Measurements from ENCODE around the gene SLC13A5. TPM values are rescaled to one million over a fixed set of nuclear protein-coding genes. Genes with fewer than 3 reads are reported as not detected.

The SLC13A5 gene
- total and polyA plus RNA-seq, 4 donors, result 0.10 to 0.36 TPM; not detected in 2

GRCh38 chr17:6704470-6705052 lies 8.6 kb downstream of the SLC13A5 start:
- H3K4me1 ChIP-seq (ENCODE audit: control insufficient read depth in 1 of 2, insufficient read depth in 2 of 2, low read length in 2 of 2), result no peaks in the 10 kb centered on the region
- H3K36me3 ChIP-seq (ENCODE audit: control insufficient read depth in 1 of 2, insufficient read depth in 2 of 2, low read length in 1 of 2), result no peaks in the 10 kb centered on the region
- H3K27me3 ChIP-seq (ENCODE audit: control insufficient read depth in 1 of 2, insufficient read depth in 2 of 2, low read length in 1 of 2), result no peaks in the 10 kb centered on the region
- no peak for ATAC-seq (ENCODE audit: low FRiP score)
- DNase-seq, result no peak
- no peak overlapping the region for H3K4me3 ChIP-seq (ENCODE audit: low read length in 2 of 2)
- H3K9me3 ChIP-seq (ENCODE audit: control insufficient read depth, low read length), result no peaks in the 10 kb centered on the region
- intact Hi-C loops (cut with DNase I), result no loop called here
- WGBS, 2 donors, result 81 to 82% methylated on average over 6 of the region's 6 CpGs
- H3K27ac ChIP-seq (ENCODE audit: low read depth in 1 of 2, low read length in 2 of 2), result no peak overlapping the region

- H3K4me1 ChIP-seq (ENCODE audit: control insufficient read depth in 1 of 2, insufficient read depth in 2 of 2, low read length in 2 of 2), result no peaks in the 10 kb centered on the region
- H3K36me3 ChIP-seq (ENCODE audit: control insufficient read depth in 1 of 2, insufficient read depth in 2 of 2, low read length in 1 of 2), result no peaks in the 10 kb centered on the region
- intact Hi-C loops (cut with DNase I), result no loop called here
- no peak overlapping the region for H3K4me3 ChIP-seq (ENCODE audit: low read length in 2 of 2)
- DNase-seq (peak in 1 of 2 donors; percentile 76), ATAC-seq (ENCODE audit: low FRiP score) (no peak)
- WGBS, 2 donors, result 81 to 88% methylated on average over 10 of the region's 10 CpGs
- H3K9me3 ChIP-seq (ENCODE audit: control insufficient read depth, low read length), result no peaks in the 10 kb centered on the region
- no peaks in the 10 kb centered on the region for H3K27me3 ChIP-seq (ENCODE audit: control insufficient read depth in 1 of 2, insufficient read depth in 2 of 2, low read length in 1 of 2)
- no peak overlapping the region for H3K27ac ChIP-seq (ENCODE audit: low read depth in 1 of 2, low read length in 2 of 2)
Measured at GRCh38 chr17:6703751-6704150, 9.4 kb downstream of the SLC13A5 start.

- no peaks in the 10 kb centered on the region for H3K36me3 ChIP-seq (ENCODE audit: control insufficient read depth in 1 of 2, insufficient read depth in 2 of 2, low read length in 1 of 2)
- no peak overlapping the region for H3K4me3 ChIP-seq (ENCODE audit: low read length in 2 of 2)
- intact Hi-C loops (cut with DNase I), result no loop called here
- H3K4me1 ChIP-seq (ENCODE audit: control insufficient read depth in 1 of 2, insufficient read depth in 2 of 2, low read length in 2 of 2), result no peaks in the 10 kb centered on the region
- WGBS, 2 donors, result 86 to 90% methylated on average over 16 of the region's 16 CpGs
- no peak for ATAC-seq (ENCODE audit: low FRiP score)
- peak in 1 of 2 donors; percentile 65 for DNase-seq
- no peaks in the 10 kb centered on the region for H3K27me3 ChIP-seq (ENCODE audit: control insufficient read depth in 1 of 2, insufficient read depth in 2 of 2, low read length in 1 of 2)
- no peak overlapping the region for H3K27ac ChIP-seq (ENCODE audit: low read depth in 1 of 2, low read length in 2 of 2)
- no peaks in the 10 kb centered on the region for H3K9me3 ChIP-seq (ENCODE audit: control insufficient read depth, low read length)
Measured at GRCh38 chr17:6702567-6703215, 10.5 kb downstream of the SLC13A5 start.

DNA sequence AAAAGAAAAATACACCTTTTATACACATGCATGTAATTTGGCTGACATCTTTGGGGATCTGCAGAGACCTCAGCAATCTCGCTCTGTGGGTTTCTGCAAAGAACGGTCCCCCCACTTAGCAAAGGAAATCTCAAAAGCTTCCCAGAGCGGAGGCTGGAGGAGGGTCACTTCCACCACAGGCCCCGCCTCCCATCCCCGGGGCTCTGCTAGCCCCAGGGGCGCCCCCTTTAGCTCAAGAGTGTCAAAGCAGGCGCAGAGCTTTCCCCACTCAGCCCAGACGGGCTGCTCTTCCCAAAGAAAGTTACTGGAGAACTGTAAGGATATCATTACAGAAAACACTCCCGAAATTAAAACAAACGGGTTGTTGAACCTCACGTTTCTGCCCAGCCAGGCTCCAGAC lies 11.4 kb downstream of the SLC13A5 start:
- H3K27ac ChIP-seq (ENCODE audit: low read depth in 1 of 2, low read length in 2 of 2), result no peak overlapping the region
- ATAC-seq (ENCODE audit: low FRiP score) (no peak), DNase-seq (peak in 1 of 2 donors; percentile 65)
- WGBS, 2 donors, result 18 to 21% methylated on average over 11 of the region's 11 CpGs
- no peak overlapping the region for H3K4me3 ChIP-seq (ENCODE audit: low read length in 2 of 2)
- no peaks in the 10 kb centered on the region for H3K27me3 ChIP-seq (ENCODE audit: control insufficient read depth in 1 of 2, insufficient read depth in 2 of 2, low read length in 1 of 2)
- no peaks in the 10 kb centered on the region for H3K4me1 ChIP-seq (ENCODE audit: control insufficient read depth in 1 of 2, insufficient read depth in 2 of 2, low read length in 2 of 2)
- no peaks in the 10 kb centered on the region for H3K9me3 ChIP-seq (ENCODE audit: control insufficient read depth, low read length)
- H3K36me3 ChIP-seq (ENCODE audit: control insufficient read depth in 1 of 2, insufficient read depth in 2 of 2, low read length in 1 of 2), result no peaks in the 10 kb centered on the region
- intact Hi-C loops (cut with DNase I), result no loop called here

DNA sequence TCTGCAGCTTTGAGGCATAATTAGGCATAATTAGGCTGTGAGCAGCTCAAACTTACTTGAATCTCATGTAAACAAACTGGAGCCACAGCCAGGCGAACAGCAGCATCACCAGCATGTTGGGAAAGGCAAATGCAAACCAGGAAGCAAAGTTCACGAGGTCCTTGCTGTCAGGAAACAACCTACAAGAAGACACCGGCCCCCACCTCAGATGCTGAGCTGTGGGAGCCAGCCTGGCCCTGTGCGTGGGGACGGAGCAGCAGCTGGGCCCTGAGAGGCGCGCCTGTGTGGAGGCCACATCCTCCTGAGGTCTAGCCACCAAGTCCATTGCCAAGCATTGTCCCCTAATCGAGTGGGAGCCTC lies 12.2 kb downstream of the SLC13A5 start:
- no peaks in the 10 kb centered on the region for H3K36me3 ChIP-seq (ENCODE audit: control insufficient read depth in 1 of 2, insufficient read depth in 2 of 2, low read length in 1 of 2)
- ATAC-seq (ENCODE audit: low FRiP score), result no peak
- intact Hi-C loops (cut with DNase I), result no loop called here
- no peaks in the 10 kb centered on the region for H3K4me1 ChIP-seq (ENCODE audit: control insufficient read depth in 1 of 2, insufficient read depth in 2 of 2, low read length in 2 of 2)
- H3K4me3 ChIP-seq (ENCODE audit: low read length in 2 of 2), result no peak overlapping the region
- 75 to 82% methylated on average over 8 of the region's 8 CpGs for WGBS, 2 donors
- H3K27ac ChIP-seq (ENCODE audit: low read depth in 1 of 2, low read length in 2 of 2), result no peak overlapping the region
- H3K9me3 ChIP-seq (ENCODE audit: control insufficient read depth, low read length), result no peaks in the 10 kb centered on the region
- peak in 1 of 2 donors; percentile 63 for DNase-seq
- H3K27me3 ChIP-seq (ENCODE audit: control insufficient read depth in 1 of 2, insufficient read depth in 2 of 2, low read length in 1 of 2), result no peaks in the 10 kb centered on the region

- 68 to 71% methylated on average over 16 of the region's 16 CpGs for WGBS, 2 donors
- DNase-seq, result peak in 1 of 2 donors; percentile 55
- Histone ChIP-seq H3K9me3 (ENCODE audit: control insufficient read depth, low read length) (no peaks in the 10 kb centered on the region), H3K4me1 (ENCODE audit: control insufficient read depth in 1 of 2, insufficient read depth in 2 of 2, low read length in 2 of 2) (no peaks in the 10 kb centered on the region), H3K27ac (ENCODE audit: low read depth in 1 of 2, low read length in 2 of 2) (no peak overlapping the region), H3K36me3 (ENCODE audit: control insufficient read depth in 1 of 2, insufficient read depth in 2 of 2, low read length in 1 of 2) (no peaks in the 10 kb centered on the region), H3K27me3 (ENCODE audit: control insufficient read depth in 1 of 2, insufficient read depth in 2 of 2, low read length in 1 of 2) (no peaks in the 10 kb centered on the region), H3K4me3 (ENCODE audit: low read length in 2 of 2) (no peak overlapping the region)
- intact Hi-C loops (cut with DNase I), result no loop called here
- ATAC-seq (ENCODE audit: low FRiP score), result no peak
Measured at GRCh38 chr17:6699997-6700947, 12.9 kb downstream of the SLC13A5 start.

GRCh38 chr17:6698004-6698403 lies 15.2 kb downstream of the SLC13A5 start:
- no peaks in the 10 kb centered on the region for H3K4me1 ChIP-seq (ENCODE audit: control insufficient read depth in 1 of 2, insufficient read depth in 2 of 2, low read length in 2 of 2)
- no peak overlapping the region for H3K4me3 ChIP-seq (ENCODE audit: low read length in 2 of 2)
- intact Hi-C loops (cut with DNase I), result no loop called here
- no peak for DNase-seq
- no peak overlapping the region for H3K27ac ChIP-seq (ENCODE audit: low read depth in 1 of 2, low read length in 2 of 2)
- no peak for ATAC-seq (ENCODE audit: low FRiP score)
- 74 to 77% methylated on average over 9 to 11 of the region's 11 CpGs for WGBS, 2 donors
- no peaks in the 10 kb centered on the region for H3K27me3 ChIP-seq (ENCODE audit: control insufficient read depth in 1 of 2, insufficient read depth in 2 of 2, low read length in 1 of 2)
- H3K9me3 ChIP-seq (ENCODE audit: control insufficient read depth, low read length), result no peaks in the 10 kb centered on the region
- no peaks in the 10 kb centered on the region for H3K36me3 ChIP-seq (ENCODE audit: control insufficient read depth in 1 of 2, insufficient read depth in 2 of 2, low read length in 1 of 2)

DNA sequence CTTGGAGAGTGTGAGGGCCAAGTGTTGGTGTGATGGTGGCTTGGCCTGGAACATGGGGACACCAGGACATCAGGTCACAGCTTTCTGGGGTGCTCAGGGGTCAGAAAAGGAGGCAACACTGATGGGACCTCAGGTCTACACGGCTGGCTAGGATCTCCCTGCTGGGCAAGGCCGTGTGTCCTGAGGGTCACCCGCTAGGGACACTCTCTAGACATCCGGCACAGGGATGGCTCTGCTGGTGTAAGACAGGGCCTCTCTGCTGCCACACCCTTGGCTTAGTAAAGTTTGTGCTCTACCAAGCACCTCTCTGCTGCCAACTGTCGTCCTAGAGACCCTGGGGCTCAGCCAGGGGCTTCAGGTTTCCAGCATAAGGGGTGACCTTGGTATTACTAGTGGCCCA lies 16.3 kb downstream of the SLC13A5 start:
- Histone ChIP-seq H3K27me3 (ENCODE audit: control insufficient read depth in 1 of 2, insufficient read depth in 2 of 2, low read length in 1 of 2) (no peaks in the 10 kb centered on the region), H3K4me1 (ENCODE audit: control insufficient read depth in 1 of 2, insufficient read depth in 2 of 2, low read length in 2 of 2) (no peaks in the 10 kb centered on the region), H3K27ac (ENCODE audit: low read depth in 1 of 2, low read length in 2 of 2) (no peak overlapping the region), H3K4me3 (ENCODE audit: low read length in 2 of 2) (no peak overlapping the region), H3K9me3 (ENCODE audit: control insufficient read depth, low read length) (no peaks in the 10 kb centered on the region), H3K36me3 (ENCODE audit: control insufficient read depth in 1 of 2, insufficient read depth in 2 of 2, low read length in 1 of 2) (no peaks in the 10 kb centered on the region)
- DNase-seq (no peak), ATAC-seq (ENCODE audit: low FRiP score) (no peak)
- intact Hi-C loops (cut with DNase I), result no loop called here
- 82 to 83% methylated on average over 5 of the region's 5 CpGs for WGBS, 2 donors
